GM12892 (cell line): ENCODE data around the gene ERGIC1.

Source experiments
- DNase-seq: peaks from one replicate; pipeline ENCODE4 v3.0.0; 2011; ENCODE audit not compliant: insufficient read length
- FAIRE-seq: peaks from 2 replicates; lab custom pipeline; 2011; peaks lifted over from hg19 to GRCh38; lab: Jason Lieb, UNC
- POLR2A ChIP-seq: IDR thresholded peaks from 2 replicates; pipeline ENCODE4 v1.6.1; 2011; ENCODE audit warnings: low read depth, low read length, control low read depth
- POLR2AphosphoS5 ChIP-seq: IDR thresholded peaks from 2 replicates; pipeline ENCODE4 v1.6.1; 2011; ENCODE audit warnings: low read depth, low read length, control low read depth
- TAF1 ChIP-seq: IDR thresholded peaks from 2 replicates; pipeline ENCODE4 v1.6.1; 2011; ENCODE audit warnings: low read depth, mild to moderate bottlenecking, control low read depth, low read length, borderline replicate concordance

The ERGIC1 gene

DNA sequence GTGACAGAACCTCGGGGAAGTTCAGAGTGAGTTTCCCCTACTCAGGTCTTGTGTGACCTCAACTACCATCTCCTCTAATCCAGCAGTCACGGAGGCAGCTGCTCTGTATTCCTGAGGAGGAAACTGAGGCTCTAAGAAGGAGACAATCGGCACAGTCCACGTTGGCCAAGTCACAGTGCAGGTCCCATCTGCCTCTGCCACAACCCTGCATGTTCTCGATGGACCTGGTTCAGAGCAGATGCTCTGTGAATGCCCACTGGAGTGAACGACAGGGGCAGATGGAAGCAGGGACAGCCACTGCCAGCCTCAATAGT lies 722 bp upstream of the ERGIC1 start:
- DNase-seq (no peak), FAIRE-seq (peak; percentile 75)
- no peak for TF ChIP-seq TAF1

- TF ChIP-seq POLR2AphosphoS5 (no peak), POLR2A (no peak), TAF1 (no peak)
- no peak for FAIRE-seq
- DNase-seq = no peak
Measured at GRCh38 chr5:172834415-172835289, 601 bp downstream of the ERGIC1 start.

DNA sequence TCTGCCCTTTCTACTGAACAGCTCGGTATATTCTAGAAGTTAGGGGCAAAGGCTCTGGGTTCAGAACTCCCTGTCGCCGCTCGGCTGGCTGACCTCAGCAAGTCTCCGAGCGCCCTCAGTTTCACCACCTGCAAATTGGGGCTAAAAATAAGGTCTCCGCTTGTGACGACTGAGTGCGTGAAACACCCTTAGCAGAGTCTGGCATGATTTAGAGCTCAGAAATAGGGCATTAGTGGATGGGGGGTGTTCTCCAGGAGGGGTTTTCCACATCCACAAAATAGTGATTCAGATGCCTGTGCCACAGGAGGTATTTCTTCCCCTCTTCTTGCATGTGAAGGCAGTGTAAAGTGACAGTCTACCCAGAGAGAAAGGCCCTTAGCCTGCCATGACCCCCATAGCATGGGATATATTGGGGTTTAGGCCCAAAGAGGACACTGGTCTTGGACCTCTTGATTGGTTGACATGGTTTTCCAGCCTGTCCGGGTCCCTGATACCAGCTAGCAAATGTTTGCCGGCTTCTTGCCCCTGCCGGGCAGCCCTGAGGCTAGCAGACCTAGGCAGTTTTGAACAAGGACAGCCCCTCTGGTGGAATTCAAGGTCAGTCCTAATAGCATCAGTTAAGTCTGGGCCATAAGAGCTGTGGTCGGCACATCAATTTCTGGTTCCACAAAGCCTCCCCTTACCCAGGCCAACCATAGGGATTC lies 1.4 kb downstream of the ERGIC1 start:
- DNase-seq = no peak
- FAIRE-seq = peak; percentile 70
- TF ChIP-seq POLR2A = 0 out of 2 replicates have a peak, but pooled peaks have one; percentile 19
- TF ChIP-seq POLR2AphosphoS5 = no peak
- TF ChIP-seq TAF1 = no peak

DNA sequence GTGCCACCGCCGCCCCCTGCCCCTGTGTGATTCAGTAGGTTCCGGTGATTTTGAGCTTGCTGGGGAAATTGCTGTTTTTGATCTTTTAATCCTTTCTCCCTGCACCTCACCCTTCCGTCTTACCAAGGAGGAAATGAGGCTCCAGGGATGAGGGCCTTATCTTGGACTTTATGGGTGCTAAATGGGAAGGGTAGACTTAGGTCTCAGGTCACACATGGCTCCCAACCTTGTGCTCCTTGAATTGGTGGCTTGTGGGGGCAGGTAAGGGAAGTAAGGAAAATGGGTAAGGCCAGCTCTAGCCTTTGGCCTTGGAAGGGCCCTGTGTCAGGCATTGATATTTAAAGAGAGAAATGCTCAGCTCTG lies 1.9 kb downstream of the ERGIC1 start:
- TF ChIP-seq POLR2A = no peak
- TF ChIP-seq TAF1 = no peak
- TF ChIP-seq POLR2AphosphoS5 = no peak
- no peak for FAIRE-seq
- DNase-seq = no peak

DNA sequence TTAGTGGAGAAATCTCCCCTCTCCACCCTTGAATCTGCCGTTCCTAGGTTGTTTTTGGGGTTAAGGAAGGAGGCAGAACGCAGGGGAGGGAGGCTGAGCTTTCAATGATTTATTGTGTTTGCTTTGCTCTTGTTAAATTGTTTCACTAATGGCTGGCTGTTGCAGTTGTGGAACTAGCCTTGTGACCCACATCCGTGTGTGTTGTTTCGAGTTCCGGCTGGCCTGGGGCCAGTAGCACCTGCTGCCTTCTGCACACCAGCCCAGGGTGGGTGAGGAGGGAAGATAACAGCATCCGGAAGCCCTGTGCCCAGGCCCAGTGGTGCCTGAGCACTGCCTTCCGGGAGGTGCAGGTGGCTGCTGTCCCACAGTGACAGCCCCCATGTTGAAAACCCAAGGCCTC lies 3.6 kb downstream of the ERGIC1 start:
- TF ChIP-seq POLR2A = peak; percentile 44; the same call in 1 of the 2 replicates
- no peak for TF ChIP-seq POLR2AphosphoS5
- DNase-seq (peak; percentile 63), FAIRE-seq (peak; percentile 96)

- FAIRE-seq (no peak), DNase-seq (no peak)
Measured at GRCh38 chr5:172838151-172838875, 4.3 kb downstream of the ERGIC1 start.

DNA sequence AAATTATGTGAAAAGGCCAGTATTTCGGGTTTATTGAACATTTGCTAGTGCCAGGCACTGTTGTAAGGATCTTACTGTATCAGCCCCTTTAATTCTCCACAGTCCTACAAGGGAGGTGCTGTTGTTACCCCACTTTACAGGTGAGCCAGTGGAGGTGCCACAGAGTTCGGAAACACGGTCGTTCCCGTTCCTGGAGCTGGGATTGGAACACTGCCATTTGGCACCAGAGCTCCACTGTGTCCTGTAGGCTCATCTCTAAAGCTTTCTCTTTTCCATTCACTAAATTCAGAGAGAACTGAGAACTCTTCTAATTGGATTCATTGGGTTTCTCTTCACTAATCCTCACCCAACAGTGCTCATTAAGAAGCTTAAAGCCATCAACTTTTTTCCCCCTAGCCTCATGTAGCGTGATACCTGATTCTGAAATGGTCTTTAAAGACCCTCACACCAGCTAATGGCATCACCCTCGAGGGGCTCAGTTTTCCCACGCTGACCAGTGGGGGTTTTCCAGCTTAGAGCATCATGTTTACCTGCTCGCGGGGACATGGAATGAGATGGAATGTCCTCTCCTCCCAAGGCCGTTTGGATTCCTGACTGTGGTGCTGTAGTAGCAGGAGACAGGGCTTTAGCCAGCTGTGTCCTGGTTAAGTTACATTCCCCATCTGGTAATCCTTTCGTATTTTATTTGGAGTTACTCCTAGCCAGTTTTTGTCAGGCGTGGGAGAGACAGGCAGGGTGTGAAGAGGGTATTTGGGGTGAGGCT lies 5.8 kb downstream of the ERGIC1 start:
- FAIRE-seq (no peak), DNase-seq (no peak)
- TF ChIP-seq POLR2A = no peak

More at GRCh38 chr5:172838151-172838875, 4.3 kb downstream of the ERGIC1 start:
- TF ChIP-seq POLR2A (no peak), TAF1 (no peak), POLR2AphosphoS5 (no peak)

DNA sequence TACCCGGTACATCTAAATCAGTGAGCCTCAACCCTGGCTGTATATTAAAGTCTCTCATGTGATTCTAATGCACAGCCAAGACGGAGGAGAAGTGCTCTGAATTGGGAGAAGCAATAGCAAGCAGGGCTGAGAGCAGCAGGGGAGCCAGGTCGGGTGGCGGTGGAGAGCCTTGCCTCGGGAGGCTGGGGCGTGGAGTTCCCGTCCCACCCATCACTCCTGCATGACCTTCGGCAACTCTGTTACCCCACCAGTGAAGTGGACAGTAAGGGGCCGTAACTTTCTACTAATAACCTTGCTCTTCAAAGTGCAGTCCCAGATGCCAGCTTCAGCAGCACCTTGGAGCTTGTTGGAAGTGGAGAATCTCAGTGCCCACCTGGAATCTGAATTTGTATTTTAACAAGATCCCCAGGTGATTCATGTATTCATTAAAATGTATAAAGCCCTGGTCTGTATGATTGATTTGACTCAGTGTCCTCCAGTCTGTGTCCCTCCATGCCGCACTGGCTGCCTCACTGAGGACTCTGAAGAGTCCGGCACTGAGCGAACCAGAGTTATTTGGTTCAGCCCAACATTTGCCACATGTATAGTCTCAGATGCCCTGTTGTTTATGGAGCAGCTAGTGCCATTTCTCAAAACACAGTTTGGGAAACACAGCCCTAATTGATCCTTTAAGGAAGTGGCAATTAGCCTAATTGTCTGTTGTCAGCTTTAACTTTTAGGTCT lies 6.5 kb downstream of the ERGIC1 start:
- no peak for DNase-seq
- FAIRE-seq = no peak
- TF ChIP-seq POLR2AphosphoS5 (no peak), POLR2A (no peak), TAF1 (no peak)

GRCh38 chr5:172841256-172841655 lies 7.2 kb downstream of the ERGIC1 start:
- TF ChIP-seq TAF1 (no peak), POLR2A (no peak), POLR2AphosphoS5 (no peak)
- FAIRE-seq (no peak), DNase-seq (no peak)

DNA sequence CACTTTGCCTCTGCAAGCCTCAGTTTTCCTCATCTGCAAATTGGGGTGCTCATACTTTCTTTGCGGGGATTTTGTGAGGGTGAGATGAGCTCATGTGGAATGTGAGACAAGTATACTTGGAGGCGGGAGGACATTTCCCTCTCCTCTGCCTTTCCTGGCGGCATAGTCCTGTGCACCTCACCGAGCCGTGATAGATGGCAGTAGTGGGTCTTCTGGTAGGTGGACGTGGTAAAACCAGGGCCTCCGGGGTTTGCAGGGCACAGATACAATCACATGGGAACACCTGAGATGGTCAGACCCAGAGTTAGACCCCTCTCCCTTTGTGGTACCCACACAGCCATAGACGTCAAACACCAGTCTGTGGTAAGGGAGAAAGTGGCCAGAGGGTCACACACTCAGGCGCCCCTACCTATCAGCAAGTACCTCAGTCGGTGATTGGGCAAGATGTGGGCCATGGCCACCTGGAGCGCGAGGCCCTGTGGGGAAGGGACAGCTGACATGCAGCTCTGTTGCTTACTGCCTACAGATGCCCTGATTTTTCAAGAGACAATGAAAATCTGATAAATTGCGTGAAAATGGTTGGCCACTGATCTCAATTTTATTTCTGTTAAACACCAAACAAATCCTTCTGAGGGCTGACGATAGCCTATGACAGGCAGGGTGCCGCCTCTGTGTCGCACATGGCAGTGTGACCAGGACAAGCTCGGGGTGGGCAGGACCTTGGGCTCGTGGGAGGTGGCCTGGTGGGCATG lies 9.9 kb downstream of the ERGIC1 start:
- no peak for TF ChIP-seq TAF1
- no peak for TF ChIP-seq POLR2AphosphoS5
- DNase-seq (no peak), FAIRE-seq (no peak)
